GM23338 (cell line): ENCODE data around the gene ESR2. TPM values are rescaled to one million over a fixed set of nuclear protein-coding genes. Genes with fewer than 3 reads are reported as not detected.

Source experiments
- ATAC-seq: fragments of 200-7000 bp; cut with Tn5 transposase; 3 replicates; pipeline ENCODE4 v1.9.1; 2020
- DNase-seq: peaks from one replicate; pipeline ENCODE4 v3.0.0-alpha.2; 2015; ENCODE audit warnings: low spot score
- H2AFZ ChIP-seq: fragments of 200-600 bp; sonication (generic); 2 replicates; pipeline ENCODE4 v1.8.0; 2016; ENCODE audit warnings: antibody characterized with exemption, mild to moderate bottlenecking, moderate library complexity
- H3F3A ChIP-seq: fragments of 200-600 bp; sonication (generic); replicated peaks from 2 replicates; pipeline ENCODE4 v1.8.0; 2017; ENCODE audit warnings: antibody characterized with exemption, mixed run types, low read depth
- H3K27ac ChIP-seq: fragments of 200-600 bp; sonication (generic); 2 replicates; pipeline ENCODE4 v1.6.1; 2016; ENCODE audit warnings: low read depth
- H3K27me3 ChIP-seq: fragments of 200-600 bp; sonication (generic); 2 replicates; pipeline ENCODE4 v1.8.0; 2016; ENCODE audit warnings: mild to moderate bottlenecking, mixed run types, moderate library complexity; ENCODE audit not compliant: insufficient read depth
- H3K36me3 ChIP-seq: fragments of 200-600 bp; sonication (generic); 2 replicates; pipeline ENCODE4 v1.8.0; 2016; ENCODE audit warnings: mild to moderate bottlenecking; ENCODE audit not compliant: insufficient read depth
- H3K4me1 ChIP-seq: fragments of 200-600 bp; sonication (generic); 2 replicates; pipeline ENCODE4 v1.8.0; 2016; ENCODE audit warnings: mild to moderate bottlenecking, moderate library complexity; ENCODE audit not compliant: insufficient read depth
- H3K4me2 ChIP-seq: fragments of 200-600 bp; sonication (generic); 2 replicates; pipeline ENCODE4 v1.7.1; 2017; ENCODE audit warnings: mixed run types
- H3K4me3 ChIP-seq: fragments of 200-600 bp; sonication (generic); 2 replicates; pipeline ENCODE4 v1.6.1; 2016; ENCODE audit warnings: mixed run types
- H3K79me2 ChIP-seq: fragments of 200-600 bp; sonication (generic); replicated peaks from 2 replicates; pipeline ENCODE4 v1.8.0; 2017; ENCODE audit warnings: mild to moderate bottlenecking; ENCODE audit not compliant: insufficient read depth
- H3K9me2 ChIP-seq: fragments of 200-600 bp; sonication (generic); 2 replicates; pipeline ENCODE4 v1.8.0; 2017; ENCODE audit not compliant: insufficient read depth
- H4K20me1 ChIP-seq: fragments of 200-600 bp; sonication (generic); replicated peaks from 2 replicates; pipeline ENCODE4 v1.8.0; 2017; ENCODE audit warnings: mild to moderate bottlenecking; ENCODE audit not compliant: insufficient read depth
- H3K27ac Mint-ChIP-seq: 2 replicates; pipeline ENCODE4 v1.8.0; 2020; ENCODE audit warnings: inconsistent platforms, mild to moderate bottlenecking, moderate library complexity, mixed read lengths
- H3K27me3 Mint-ChIP-seq: 3 replicates; pipeline ENCODE4 v1.8.0; 2022; ENCODE audit warnings: low read depth, mild to moderate bottlenecking, moderate library complexity, mixed read lengths, inconsistent platforms; ENCODE audit not compliant: insufficient read depth, poor library complexity
- H3K36me3 Mint-ChIP-seq: 3 replicates; pipeline ENCODE4 v1.8.0; 2021; ENCODE audit warnings: low read depth, mild to moderate bottlenecking, inconsistent platforms, moderate library complexity, mixed read lengths
- H3K4me1 Mint-ChIP-seq: 3 replicates; pipeline ENCODE4 v1.8.0; 2020; ENCODE audit warnings: mild to moderate bottlenecking, inconsistent platforms, mixed read lengths
- H3K4me3 Mint-ChIP-seq: 3 replicates; pipeline ENCODE4 v1.8.0; 2021; ENCODE audit warnings: moderate library complexity, mild to moderate bottlenecking, inconsistent platforms, mixed read lengths
- H3K9me3 Mint-ChIP-seq: 3 replicates; pipeline ENCODE4 v1.8.0; 2020; ENCODE audit warnings: moderate library complexity, mild to moderate bottlenecking, inconsistent platforms, mixed read lengths
- CREB1 ChIP-seq: fragments of 250-450 bp; sonication (Bioruptor Pico); IDR thresholded peaks from 2 replicates; pipeline ENCODE4 v1.5.0; 2020; ENCODE audit warnings: low read depth, mild to moderate bottlenecking, moderate library complexity
- EZH2phosphoT487 ChIP-seq: fragments of 200-600 bp; sonication (generic); IDR thresholded peaks from one replicate; pipeline ENCODE4 v1.8.1; 2018; ENCODE audit warnings: antibody characterized with exemption; ENCODE audit not compliant: unreplicated experiment
- NANOG ChIP-seq: IDR thresholded peaks from 2 replicates; pipeline ENCODE4 v1.6.1; 2016; ENCODE audit warnings: antibody characterized with exemption, borderline replicate concordance
- STAT1 ChIP-seq: IDR thresholded peaks from one replicate; pipeline ENCODE4 v1.6.1; 2016; ENCODE audit warnings: antibody characterized with exemption; ENCODE audit not compliant: unreplicated experiment
- polyA plus RNA-seq: library from polyadenylated mRNA; unstranded; fragments of >200 nt; fragmentation: Nextera tagmentation; extraction: Ambion mirVana; gene quantifications from 2 replicates; pipeline ENCODE4 v1.2.1, GENCODE V29; 2016
- total RNA-seq: library from RNA; depleted of rRNA; stranded (reverse); fragments of >200 nt; shearing (Covaris generic); gene quantifications from 2 replicates; pipeline ENCODE4 v1.2.3, GENCODE V29; 2014
- TF ChIP-seq, protein P1 (sequence below): fragments of 250-450 bp; sonication (Bioruptor Pico); IDR thresholded peaks from 2 replicates; pipeline ENCODE4 v1.5.0; 2020; ENCODE audit warnings: mild to moderate bottlenecking, moderate library complexity
- TF ChIP-seq, protein P2 (sequence below), 2 experiments: fragments of 200-600 bp in 1 of 2; sonication (generic) in 1 of 2; conservative IDR thresholded peaks; 2 replicates each; pipeline versions ENCODE4 v1.5.1 to v1.6.1; 2016 to 2017; ENCODE audit warnings: antibody characterized with exemption in 2 of 2, low read depth in 2 of 2, mild to moderate bottlenecking in 2 of 2, moderate library complexity in 1 of 2
- TF ChIP-seq, protein P3 (sequence below): IDR thresholded peaks from 2 replicates; pipeline ENCODE4 v1.6.1; 2016; ENCODE audit warnings: antibody characterized with exemption

Gene ESR2
- total and polyA plus RNA-seq, 2 experiments from 2014 or later, result 0.58 to 0.59 TPM

GRCh38 chr14:64213086-64213485 lies 81.1 kb downstream of the ESR2 start (continued):
- TF ChIP-seq, protein P1, sequence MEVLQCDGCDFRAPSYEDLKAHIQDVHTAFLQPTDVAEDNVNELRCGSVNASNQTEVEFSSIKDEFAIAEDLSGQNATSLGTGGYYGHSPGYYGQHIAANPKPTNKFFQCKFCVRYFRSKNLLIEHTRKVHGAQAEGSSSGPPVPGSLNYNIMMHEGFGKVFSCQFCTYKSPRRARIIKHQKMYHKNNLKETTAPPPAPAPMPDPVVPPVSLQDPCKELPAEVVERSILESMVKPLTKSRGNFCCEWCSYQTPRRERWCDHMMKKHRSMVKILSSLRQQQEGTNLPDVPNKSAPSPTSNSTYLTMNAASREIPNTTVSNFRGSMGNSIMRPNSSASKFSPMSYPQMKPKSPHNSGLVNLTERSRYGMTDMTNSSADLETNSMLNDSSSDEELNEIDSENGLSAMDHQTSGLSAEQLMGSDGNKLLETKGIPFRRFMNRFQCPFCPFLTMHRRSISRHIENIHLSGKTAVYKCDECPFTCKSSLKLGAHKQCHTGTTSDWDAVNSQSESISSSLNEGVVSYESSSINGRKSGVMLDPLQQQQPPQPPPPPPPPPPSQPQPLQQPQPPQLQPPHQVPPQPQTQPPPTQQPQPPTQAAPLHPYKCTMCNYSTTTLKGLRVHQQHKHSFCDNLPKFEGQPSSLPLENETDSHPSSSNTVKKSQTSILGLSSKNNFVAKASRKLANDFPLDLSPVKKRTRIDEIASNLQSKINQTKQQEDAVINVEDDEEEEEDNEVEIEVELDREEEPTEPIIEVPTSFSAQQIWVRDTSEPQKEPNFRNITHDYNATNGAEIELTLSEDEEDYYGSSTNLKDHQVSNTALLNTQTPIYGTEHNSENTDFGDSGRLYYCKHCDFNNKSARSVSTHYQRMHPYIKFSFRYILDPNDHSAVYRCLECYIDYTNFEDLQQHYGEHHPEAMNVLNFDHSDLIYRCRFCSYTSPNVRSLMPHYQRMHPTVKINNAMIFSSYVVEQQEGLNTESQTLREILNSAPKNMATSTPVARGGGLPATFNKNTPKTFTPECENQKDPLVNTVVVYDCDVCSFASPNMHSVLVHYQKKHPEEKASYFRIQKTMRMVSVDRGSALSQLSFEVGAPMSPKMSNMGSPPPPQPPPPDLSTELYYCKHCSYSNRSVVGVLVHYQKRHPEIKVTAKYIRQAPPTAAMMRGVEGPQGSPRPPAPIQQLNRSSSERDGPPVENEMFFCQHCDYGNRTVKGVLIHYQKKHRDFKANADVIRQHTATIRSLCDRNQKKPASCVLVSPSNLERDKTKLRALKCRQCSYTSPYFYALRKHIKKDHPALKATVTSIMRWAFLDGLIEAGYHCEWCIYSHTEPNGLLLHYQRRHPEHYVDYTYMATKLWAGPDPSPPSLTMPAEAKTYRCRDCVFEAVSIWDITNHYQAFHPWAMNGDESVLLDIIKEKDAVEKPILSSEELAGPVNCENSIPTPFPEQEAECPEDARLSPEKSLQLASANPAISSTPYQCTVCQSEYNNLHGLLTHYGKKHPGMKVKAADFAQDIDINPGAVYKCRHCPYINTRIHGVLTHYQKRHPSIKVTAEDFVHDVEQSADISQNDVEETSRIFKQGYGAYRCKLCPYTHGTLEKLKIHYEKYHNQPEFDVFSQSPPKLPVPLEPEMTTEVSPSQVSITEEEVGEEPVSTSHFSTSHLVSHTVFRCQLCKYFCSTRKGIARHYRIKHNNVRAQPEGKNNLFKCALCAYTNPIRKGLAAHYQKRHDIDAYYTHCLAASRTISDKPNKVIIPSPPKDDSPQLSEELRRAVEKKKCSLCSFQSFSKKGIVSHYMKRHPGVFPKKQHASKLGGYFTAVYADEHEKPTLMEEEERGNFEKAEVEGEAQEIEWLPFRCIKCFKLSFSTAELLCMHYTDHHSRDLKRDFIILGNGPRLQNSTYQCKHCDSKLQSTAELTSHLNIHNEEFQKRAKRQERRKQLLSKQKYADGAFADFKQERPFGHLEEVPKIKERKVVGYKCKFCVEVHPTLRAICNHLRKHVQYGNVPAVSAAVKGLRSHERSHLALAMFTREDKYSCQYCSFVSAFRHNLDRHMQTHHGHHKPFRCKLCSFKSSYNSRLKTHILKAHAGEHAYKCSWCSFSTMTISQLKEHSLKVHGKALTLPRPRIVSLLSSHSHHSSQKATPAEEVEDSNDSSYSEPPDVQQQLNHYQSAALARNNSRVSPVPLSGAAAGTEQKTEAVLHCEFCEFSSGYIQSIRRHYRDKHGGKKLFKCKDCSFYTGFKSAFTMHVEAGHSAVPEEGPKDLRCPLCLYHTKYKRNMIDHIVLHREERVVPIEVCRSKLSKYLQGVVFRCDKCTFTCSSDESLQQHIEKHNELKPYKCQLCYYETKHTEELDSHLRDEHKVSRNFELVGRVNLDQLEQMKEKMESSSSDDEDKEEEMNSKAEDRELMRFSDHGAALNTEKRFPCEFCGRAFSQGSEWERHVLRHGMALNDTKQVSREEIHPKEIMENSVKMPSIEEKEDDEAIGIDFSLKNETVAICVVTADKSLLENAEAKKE (CRISPR knock-in tag), result no peak

GRCh38 chr14:64212666-64213065 lies 81.5 kb downstream of the ESR2 start:
- H3K4me3 Mint-ChIP-seq, result no peak overlapping the region
- no peaks in the 10 kb centered on the region for H4K20me1 ChIP-seq
- H3K4me2 ChIP-seq, result no peak overlapping the region
- peaks cover 24% of the 10 kb centered on the region for H3K36me3 ChIP-seq
- no peaks in the 10 kb centered on the region for H3K4me1 Mint-ChIP-seq
- no peaks in the 10 kb centered on the region for H3K27me3 ChIP-seq
- H3K9me2 ChIP-seq, result no peaks in the 10 kb centered on the region
- H3K9me3 Mint-ChIP-seq, result no peaks in the 10 kb centered on the region
- no peak overlapping the region for H3K4me3 ChIP-seq
- peaks cover 72% of the 10 kb centered on the region for H3K36me3 Mint-ChIP-seq
- H3F3A ChIP-seq, result no peaks in the 10 kb centered on the region
- no peak overlapping the region for H3K27ac ChIP-seq
- DNase-seq (no peak), ATAC-seq (no peak)
- no peak overlapping the region for H2AFZ ChIP-seq
- no peaks in the 10 kb centered on the region for H3K79me2 ChIP-seq
- no peak for TF ChIP-seq EZH2phosphoT487
- TF ChIP-seq, protein P2, sequence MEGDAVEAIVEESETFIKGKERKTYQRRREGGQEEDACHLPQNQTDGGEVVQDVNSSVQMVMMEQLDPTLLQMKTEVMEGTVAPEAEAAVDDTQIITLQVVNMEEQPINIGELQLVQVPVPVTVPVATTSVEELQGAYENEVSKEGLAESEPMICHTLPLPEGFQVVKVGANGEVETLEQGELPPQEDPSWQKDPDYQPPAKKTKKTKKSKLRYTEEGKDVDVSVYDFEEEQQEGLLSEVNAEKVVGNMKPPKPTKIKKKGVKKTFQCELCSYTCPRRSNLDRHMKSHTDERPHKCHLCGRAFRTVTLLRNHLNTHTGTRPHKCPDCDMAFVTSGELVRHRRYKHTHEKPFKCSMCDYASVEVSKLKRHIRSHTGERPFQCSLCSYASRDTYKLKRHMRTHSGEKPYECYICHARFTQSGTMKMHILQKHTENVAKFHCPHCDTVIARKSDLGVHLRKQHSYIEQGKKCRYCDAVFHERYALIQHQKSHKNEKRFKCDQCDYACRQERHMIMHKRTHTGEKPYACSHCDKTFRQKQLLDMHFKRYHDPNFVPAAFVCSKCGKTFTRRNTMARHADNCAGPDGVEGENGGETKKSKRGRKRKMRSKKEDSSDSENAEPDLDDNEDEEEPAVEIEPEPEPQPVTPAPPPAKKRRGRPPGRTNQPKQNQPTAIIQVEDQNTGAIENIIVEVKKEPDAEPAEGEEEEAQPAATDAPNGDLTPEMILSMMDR (conservative IDR thresholded peaks at IDR 0.05; ENCODE audit: low read depth in 2 of 2), result no peak
- TF ChIP-seq, protein P1 (CRISPR knock-in tag), result no peak
- TF ChIP-seq, protein P3, sequence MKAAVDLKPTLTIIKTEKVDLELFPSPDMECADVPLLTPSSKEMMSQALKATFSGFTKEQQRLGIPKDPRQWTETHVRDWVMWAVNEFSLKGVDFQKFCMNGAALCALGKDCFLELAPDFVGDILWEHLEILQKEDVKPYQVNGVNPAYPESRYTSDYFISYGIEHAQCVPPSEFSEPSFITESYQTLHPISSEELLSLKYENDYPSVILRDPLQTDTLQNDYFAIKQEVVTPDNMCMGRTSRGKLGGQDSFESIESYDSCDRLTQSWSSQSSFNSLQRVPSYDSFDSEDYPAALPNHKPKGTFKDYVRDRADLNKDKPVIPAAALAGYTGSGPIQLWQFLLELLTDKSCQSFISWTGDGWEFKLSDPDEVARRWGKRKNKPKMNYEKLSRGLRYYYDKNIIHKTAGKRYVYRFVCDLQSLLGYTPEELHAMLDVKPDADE, result no peak
- TF ChIP-seq NANOG, result no peak
- no peak for TF ChIP-seq STAT1
- no peak for TF ChIP-seq CREB1 (CRISPR knock-in tag)
- H3K4me1 ChIP-seq, result no peaks in the 10 kb centered on the region
- H3K27ac Mint-ChIP-seq, result no peak overlapping the region
- peaks cover 5% of the 10 kb centered on the region for H3K27me3 Mint-ChIP-seq
